K562 (cell line): ENCODE measurements around the gene NDRG3. TPM values are rescaled to one million over a fixed set of nuclear protein-coding genes. Genes with fewer than 3 reads are reported as not detected.

ENCODE experiments used
- BRD9 ChIP-seq: fragments of 450-650 bp; IDR thresholded peaks from 2 replicates; pipeline ENCODE4 v1.6.1; 2018; ENCODE audit warnings: low read depth; ENCODE audit not compliant: partially characterized antibody
- CSDE1 ChIP-seq, 2 experiments: fragments of 450-650 bp; IDR thresholded peaks; 2 replicates each; pipeline ENCODE4 v1.6.1; 2016; ENCODE audit warnings: mild to moderate bottlenecking in 1 of 2
- DPF2 ChIP-seq: fragments of 450-650 bp; IDR thresholded peaks from 2 replicates; pipeline ENCODE4 v1.6.1; 2016
- FOXP4 ChIP-seq: sonication (generic); formaldehyde crosslinking; IDR thresholded peaks from 2 replicates; pipeline ENCODE4 v1.8.0; 2022; ENCODE audit warnings: mild to moderate bottlenecking, missing genetic modification reagents, borderline replicate concordance
- HINFP ChIP-seq: fragments of 450-650 bp; conservative IDR thresholded peaks from 2 replicates; pipeline ENCODE4 v1.6.1; 2016; ENCODE audit warnings: missing genetic modification characterization, low read depth, mild to moderate bottlenecking, control low read depth, missing compliant biosample characterization
- JUND ChIP-seq, 2 experiments: IDR thresholded peaks; 2 replicates in 1 of 2; 3 replicates in 1 of 2; pipeline ENCODE4 v1.6.1; 2011; ENCODE audit warnings: borderline replicate concordance in 2 of 2, low read depth in 2 of 2, low read length in 2 of 2, improper control_type of control experiment in 1 of 2, missing biosample characterization in 1 of 2, missing genetic modification characterization in 1 of 2, missing genetic modification reagents in 1 of 2
- MAFG ChIP-seq: fragments of 450-650 bp; conservative IDR thresholded peaks from 2 replicates; pipeline ENCODE4 v1.6.1; 2016; ENCODE audit warnings: missing genetic modification characterization, missing compliant biosample characterization
- MITF ChIP-seq: IDR thresholded peaks from 2 replicates; pipeline ENCODE4 v1.6.1; 2014; ENCODE audit warnings: antibody characterized with exemption
- NKRF ChIP-seq: fragments of 450-650 bp; IDR thresholded peaks from 2 replicates; pipeline ENCODE4 v1.6.1; 2016; ENCODE audit warnings: borderline replicate concordance
- NR3C1 ChIP-seq: sonication (generic); formaldehyde crosslinking; IDR thresholded peaks from 2 replicates; pipeline ENCODE4 v1.8.1; 2022; ENCODE audit warnings: missing genetic modification reagents
- PHTF2 ChIP-seq: fragments of 250-450 bp; sonication (Bioruptor Pico); IDR thresholded peaks from 2 replicates; pipeline ENCODE4 v1.5.0; 2021; ENCODE audit warnings: mild to moderate bottlenecking
- POLR2AphosphoS2 ChIP-seq: IDR thresholded peaks from 2 replicates; pipeline ENCODE4 v1.6.1; 2012; ENCODE audit warnings: low read length, improper control_type of control experiment
- RBM34 ChIP-seq: fragments of 200-400 bp; formaldehyde crosslinking; IDR thresholded peaks from 2 replicates; pipeline ENCODE4 v1.6.1; 2018; ENCODE audit warnings: low read length, borderline replicate concordance; ENCODE audit not compliant: insufficient read depth
- SIX5 ChIP-seq, 2 experiments: IDR thresholded peaks; 2 replicates each; pipeline ENCODE4 v1.6.1; 2011; ENCODE audit warnings: low read length in 2 of 2, borderline replicate concordance in 1 of 2, low read depth in 1 of 2, mild to moderate bottlenecking in 1 of 2, moderate library complexity in 1 of 2; ENCODE audit not compliant: insufficient read depth in 1 of 2
- SREBF2 ChIP-seq: sonication (generic); formaldehyde crosslinking; IDR thresholded peaks from 2 replicates; pipeline ENCODE4 v1.4.0; 2020; ENCODE audit warnings: mild to moderate bottlenecking, missing genetic modification reagents
- SRSF7 ChIP-seq: fragments of 200-400 bp; formaldehyde crosslinking; optimal IDR thresholded peaks from 2 replicates; pipeline ENCODE3; 2017; ENCODE audit warnings: mild to moderate bottlenecking, low read depth, low read length
- TAF7 ChIP-seq: fragments of 450-650 bp; IDR thresholded peaks from 2 replicates; pipeline ENCODE4 v1.6.1; 2016; ENCODE audit warnings: missing genetic modification characterization, missing compliant biosample characterization
- THRAP3 ChIP-seq: fragments of 450-650 bp; IDR thresholded peaks from 2 replicates; pipeline ENCODE4 v1.6.1; 2016; ENCODE audit warnings: mild to moderate bottlenecking, inconsistent platforms, borderline replicate concordance
- ZBTB1 ChIP-seq: sonication (generic); formaldehyde crosslinking; IDR thresholded peaks from 2 replicates; pipeline ENCODE4 v1.8.1; 2023; ENCODE audit warnings: missing genetic modification reagents, low read depth, mild to moderate bottlenecking, borderline replicate concordance
- ZFP1 ChIP-seq: fragments of 450-650 bp; formaldehyde crosslinking; IDR thresholded peaks from 2 replicates; pipeline ENCODE4 v1.4.0; 2020; ENCODE audit warnings: mild to moderate bottlenecking, mixed read lengths
- ZNF408 ChIP-seq: fragments of 250-450 bp; sonication (Bioruptor Pico); IDR thresholded peaks from 2 replicates; pipeline ENCODE4 v1.4.0; 2020; ENCODE audit warnings: low read depth, mild to moderate bottlenecking, moderate library complexity
- ZNF561 ChIP-seq: fragments of 450-650 bp; formaldehyde crosslinking; conservative IDR thresholded peaks from 2 replicates; pipeline ENCODE4 v1.4.0; 2020; ENCODE audit warnings: mild to moderate bottlenecking, moderate library complexity
- polyA plus RNA-seq, 8 experiments: library from polyadenylated mRNA; depleted of rRNA in 4 of 8; stranded (reverse) in 5 of 8; unstranded in 3 of 8; fragments of >200 nt; fragmentation: Nextera tagmentation in 2 of 8; fragmentation: Illumina TruSeq in 1 of 8; extraction: Ambion mirVana in 2 of 8; extraction: Trizol in 1 of 8; gene quantifications; 2 replicates each; pipeline versions ENCODE4 v1.2.1 to v1.2.3, GENCODE V29; 2011 to 2014; ENCODE audit warnings: inconsistent platforms in 1 of 8, missing spikeins in 1 of 8
- total RNA-seq, 7 experiments: library from RNA; depleted of rRNA in 6 of 7; stranded (reverse); fragments of >200 nt in 6 of 7; fragmentation: Illumina TruSeq in 2 of 7; extraction: Trizol in 2 of 7; gene quantifications; 2 replicates each; pipeline versions ENCODE4 v1.2.1 to v1.2.3, GENCODE V29; 2011 to 2021; ENCODE audit warnings: low replicate concordance in 1 of 7

Gene NDRG3
- total and polyA plus RNA-seq, 9 of the 15 experiments (the other 6 are each of a cell fraction or from before 2014, with no cell fraction given) = 14.6 to 39.4 (median 24.4) TPM

- TF ChIP-seq FOXP4 (CRISPR knock-in tag) (no peak), SREBF2 (CRISPR knock-in tag) (no peak), ZBTB1 (CRISPR knock-in tag) (no peak), PHTF2 (no peak), SIX5 (IDR thresholded peaks at IDR 0.05; ENCODE audit: borderline replicate concordance in 1 of 2, insufficient read depth in 1 of 2, low read depth in 1 of 2, low read length in 2 of 2) (no peak), CSDE1 (IDR thresholded peaks at IDR 0.05) (no peak), DPF2 (no peak), ZNF408 (CRISPR knock-in tag) (no peak), BRD9 (no peak), JUND (IDR thresholded peaks at IDR 0.05; ENCODE audit: borderline replicate concordance, low read depth, low read length) (no peak), JUND (tag; IDR thresholded peaks at IDR 0.05; ENCODE audit: borderline replicate concordance, low read depth, low read length) (no peak), HINFP (tag) (no peak), NR3C1 (CRISPR knock-in tag) (no peak), POLR2AphosphoS2 (no peak), THRAP3 (no peak), ZNF561 (no peak), MAFG (no peak), SRSF7 (no peak), RBM34 (no peak), ZFP1 (CRISPR knock-in tag) (no peak), TAF7 (0 out of 2 replicates have a peak, but pooled peaks have one; percentile 20), NKRF (peak; percentile 66; the same call in 1 of the 2 replicates), MITF (no peak)
Measured at GRCh38 chr20:36773107-36773596, 27.3 kb upstream of the NDRG3 start (continued).
